ENCODE data around the gene WWOX.

GRCh38 chr16:78348886-78349285 lies 249.4 kb downstream of the WWOX start:
- TF ChIP-seq PATZ1 (CRISPR knock-in tag; IDR thresholded peaks at IDR 0.05; ENCODE audit: borderline replicate concordance) = no peak
- no peak for TF ChIP-seq ISL1 (CRISPR knock-in tag; IDR thresholded peaks at IDR 0.05)
- TF ChIP-seq, protein P1, sequence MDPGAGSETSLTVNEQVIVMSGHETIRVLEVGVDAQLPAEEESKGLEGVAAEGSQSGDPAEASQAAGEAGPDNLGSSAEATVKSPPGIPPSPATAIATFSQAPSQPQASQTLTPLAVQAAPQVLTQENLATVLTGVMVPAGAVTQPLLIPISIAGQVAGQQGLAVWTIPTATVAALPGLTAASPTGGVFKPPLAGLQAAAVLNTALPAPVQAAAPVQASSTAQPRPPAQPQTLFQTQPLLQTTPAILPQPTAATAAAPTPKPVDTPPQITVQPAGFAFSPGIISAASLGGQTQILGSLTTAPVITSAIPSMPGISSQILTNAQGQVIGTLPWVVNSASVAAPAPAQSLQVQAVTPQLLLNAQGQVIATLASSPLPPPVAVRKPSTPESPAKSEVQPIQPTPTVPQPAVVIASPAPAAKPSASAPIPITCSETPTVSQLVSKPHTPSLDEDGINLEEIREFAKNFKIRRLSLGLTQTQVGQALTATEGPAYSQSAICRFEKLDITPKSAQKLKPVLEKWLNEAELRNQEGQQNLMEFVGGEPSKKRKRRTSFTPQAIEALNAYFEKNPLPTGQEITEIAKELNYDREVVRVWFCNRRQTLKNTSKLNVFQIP (CRISPR knock-in tag; IDR thresholded peaks at IDR 0.05; ENCODE audit: borderline replicate concordance, low read depth) = no peak
- TF ChIP-seq ESRRG (CRISPR knock-in tag; IDR thresholded peaks at IDR 0.05) = no peak
- TF ChIP-seq RARB (CRISPR knock-in tag; IDR thresholded peaks at IDR 0.05) = no peak
- no peak for TF ChIP-seq ZC3H10 (CRISPR knock-in tag; IDR thresholded peaks at IDR 0.05)

All from SK-N-SH treated with all-trans-retinoic acid at 6 μM for 48 hours (cell line).